Stimulated activated CD4-positive, alpha-beta T cell treated with anti-CD3 and anti-CD28 coated beads, Interleukin-2, amount 100 ng/mL, for 24 hours (primary cell): ENCODE measurements around the gene EGFL7.

ENCODE experiments used
- DNase-seq, 2 donors: peaks; one replicate each; pipeline ENCODE4 v3.0.0-alpha.2; 2020

EGFL7 gene

GRCh38 chr9:136720251-136720897 lies 57.7 kb downstream of the EGFL7 start:
- no peak for DNase-seq

GRCh38 chr9:136720898-136721338 lies 58.2 kb downstream of the EGFL7 start:
- peak in 1 of 2 donors; percentile 34 for DNase-seq

- peak in 1 of 2 donors; percentile 46 for DNase-seq
Measured at GRCh38 chr9:136721339-136722092, 58.8 kb downstream of the EGFL7 start.
